ENCODE data around the gene SAMD4A. TPM values are rescaled to one million over a fixed set of nuclear protein-coding genes. Genes with fewer than 3 reads are reported as not detected.
"Not testable (repeated sequence)": the region's sequence is repeated elsewhere in the genome, so short reads cannot be mapped to it uniquely, and the experiment has no call there.

Gene SAMD4A
- total RNA-seq, 4 donors from 2014 or later, result 39.8 to 53.3 (median 48.0) TPM

- 45 to 47% methylated on average over 4 of the region's 4 CpGs for WGBS, 2 donors
- no peaks in the 10 kb centered on the region for H3K9me3 ChIP-seq
Measured at GRCh38 chr14:54749180-54749579, 182.3 kb downstream of the SAMD4A start.

GRCh38 chr14:54749727-54750126 is 182.8 kb downstream of the SAMD4A start:
- DNase-seq (ENCODE audit: low spot score in 2 of 2), result no peak
- H3K9me3 ChIP-seq, result no peaks in the 10 kb centered on the region
- peak overlapping the region in 2 of 4 donors; percentile 1 to 66 for H3K27ac ChIP-seq
- H3K4me1 ChIP-seq, result peaks cover 0 to 45% (median 7%) of the 10 kb centered on the region in 4 donors
- WGBS, 2 donors, result 37 to 43% methylated on average over 5 of the region's 5 CpGs
- H3K36me3 ChIP-seq, result peaks cover 0 to 21% (median 0%) of the 10 kb centered on the region in 3 donors
- no peak overlapping the region for H3K4me3 ChIP-seq
- H3K27me3 ChIP-seq, result no peaks in the 10 kb centered on the region
- TF ChIP-seq CTCF (IDR thresholded peaks at IDR 0.05), result no peak
- no peak for TF ChIP-seq EP300 (IDR thresholded peaks at IDR 0.05)
- no peak for TF ChIP-seq POLR2A (IDR thresholded peaks at IDR 0.05)

More at GRCh38 chr14:54749180-54749579, 182.3 kb downstream of the SAMD4A start:
- H3K27ac ChIP-seq, result peak overlapping the region in 2 of 4 donors; percentile 1 to 5
- no peaks in the 10 kb centered on the region for H3K27me3 ChIP-seq
- no peak overlapping the region for H3K4me3 ChIP-seq
- no peak for DNase-seq (ENCODE audit: low spot score in 2 of 2)
- TF ChIP-seq EP300 (IDR thresholded peaks at IDR 0.05) (no peak), POLR2A (IDR thresholded peaks at IDR 0.05) (no peak), CTCF (IDR thresholded peaks at IDR 0.05) (no peak)
- H3K36me3 ChIP-seq, result peaks cover 0 to 16% (median 0%) of the 10 kb centered on the region in 3 donors
- peaks cover 0 to 46% (median 7%) of the 10 kb centered on the region in 4 donors for H3K4me1 ChIP-seq

GRCh38 chr14:54752611-54753010 is 185.7 kb downstream of the SAMD4A start:
- H3K27ac ChIP-seq; DNase-seq (ENCODE audit: low spot score in 2 of 2); H3K27me3 ChIP-seq; H3K9me3 ChIP-seq; H3K4me3 ChIP-seq: not testable (repeated sequence)
- H3K36me3 ChIP-seq, result peaks cover 0 to 35% (median 0%) of the 10 kb centered on the region in 3 donors
- peaks cover 0 to 20% (median 7%) of the 10 kb centered on the region in 4 donors for H3K4me1 ChIP-seq
- 84 to 88% methylated on average over 9 of the region's 9 CpGs for WGBS, 2 donors

GRCh38 chr14:54753396-54753795 is 186.5 kb downstream of the SAMD4A start:
- peaks cover 0 to 35% (median 0%) of the 10 kb centered on the region in 3 donors for H3K36me3 ChIP-seq
- not testable (repeated sequence) for H3K9me3 ChIP-seq; H3K27me3 ChIP-seq; H3K27ac ChIP-seq; H3K4me3 ChIP-seq; DNase-seq (ENCODE audit: low spot score in 2 of 2)
- H3K4me1 ChIP-seq, result peaks cover 0 to 20% (median 7%) of the 10 kb centered on the region in 4 donors
- WGBS, 2 donors, result 89 to 92% methylated on average over 3 of the region's 3 CpGs

- Histone ChIP-seq H3K9me3 (no peaks in the 10 kb centered on the region), H3K36me3 (peaks cover 0 to 37% (median 0%) of the 10 kb centered on the region in 3 donors), H3K27me3 (no peaks in the 10 kb centered on the region), H3K4me3 (no peak overlapping the region), H3K4me1 (peaks cover 0 to 14% (median 7%) of the 10 kb centered on the region in 4 donors), H3K27ac (no peak overlapping the region)
- WGBS, 2 donors, result 93% methylated on average over 6 of the region's 6 CpGs
- TF ChIP-seq CTCF (IDR thresholded peaks at IDR 0.05) (no peak), EP300 (IDR thresholded peaks at IDR 0.05) (no peak), POLR2A (IDR thresholded peaks at IDR 0.05) (no peak)
- no peak for DNase-seq (ENCODE audit: low spot score in 2 of 2)
Measured at GRCh38 chr14:54754116-54754622, 187.2 kb downstream of the SAMD4A start.

GRCh38 chr14:54754623-54755386 is 187.9 kb downstream of the SAMD4A start:
- 84 to 86% methylated on average over 11 of the region's 11 CpGs for WGBS, 2 donors
- no peak for TF ChIP-seq CTCF (IDR thresholded peaks at IDR 0.05)
- no peak for TF ChIP-seq EP300 (IDR thresholded peaks at IDR 0.05)
- H3K9me3 ChIP-seq, result no peaks in the 10 kb centered on the region
- no peak overlapping the region for H3K4me3 ChIP-seq
- no peak for DNase-seq (ENCODE audit: low spot score in 2 of 2)
- H3K36me3 ChIP-seq, result peaks cover 0 to 44% (median 0%) of the 10 kb centered on the region in 3 donors
- H3K27ac ChIP-seq, result no peak overlapping the region
- no peaks in the 10 kb centered on the region for H3K27me3 ChIP-seq
- peaks cover 0 to 8% (median 4%) of the 10 kb centered on the region in 4 donors for H3K4me1 ChIP-seq

All from tibial nerve (tissue), 4 donors.